ENCODE results near the gene CA10. TPM values are rescaled to one million over a fixed set of nuclear protein-coding genes. Genes with fewer than 3 reads are reported as not detected.

The CA10 gene
- total RNA-seq, 1 experiment from 2014 or later: not detected

GRCh38 chr17:51764387-51764971 lies 394.0 kb downstream of the CA10 start:
- H3K27me3 ChIP-seq: peaks cover 3% of the 10 kb centered on the region; the same call in 1 of the 2 replicates

GRCh38 chr17:51763058-51763457 lies 395.5 kb downstream of the CA10 start:
- H3K27me3 ChIP-seq: peaks cover 6% of the 10 kb centered on the region; the same call in 1 of the 2 replicates
- H3K9me3 ChIP-seq: no peaks in the 10 kb centered on the region
- no peak for DNase-seq
- no peak overlapping the region for H3K4me3 ChIP-seq
- no peaks in the 10 kb centered on the region for H3K36me3 ChIP-seq

More at GRCh38 chr17:51764387-51764971, 394.0 kb downstream of the CA10 start:
- peak; percentile 28 for DNase-seq
- Histone ChIP-seq H3K36me3 (no peaks in the 10 kb centered on the region), H3K9me3 (no peaks in the 10 kb centered on the region), H3K4me3 (no peak overlapping the region)

- no peaks in the 10 kb centered on the region for H3K9me3 ChIP-seq
- peak; percentile 8 for DNase-seq
- H3K27me3 ChIP-seq: peaks cover 6% of the 10 kb centered on the region; the same call in 1 of the 2 replicates
- H3K4me3 ChIP-seq: no peak overlapping the region
- H3K36me3 ChIP-seq: no peaks in the 10 kb centered on the region
These were observed 397.4 kb downstream of the CA10 start for GRCh38 chr17:51761105-51761504.

- DNase-seq: no peak
- no peaks in the 10 kb centered on the region for H3K36me3 ChIP-seq
- H3K27me3 ChIP-seq: peaks cover 6% of the 10 kb centered on the region; the same call in 1 of the 2 replicates
- no peak overlapping the region for H3K4me3 ChIP-seq
- no peaks in the 10 kb centered on the region for H3K9me3 ChIP-seq
These were observed 399.3 kb downstream of the CA10 start for GRCh38 chr17:51759260-51759659.

- no peak overlapping the region for H3K4me3 ChIP-seq
- no peaks in the 10 kb centered on the region for H3K9me3 ChIP-seq
- DNase-seq: no peak
- no peaks in the 10 kb centered on the region for H3K36me3 ChIP-seq
- no peaks in the 10 kb centered on the region for H3K27me3 ChIP-seq
These were observed 407.4 kb downstream of the CA10 start for GRCh38 chr17:51751072-51751471.

- Histone ChIP-seq H3K9me3 (no peaks in the 10 kb centered on the region), H3K4me3 (no peak overlapping the region), H3K36me3 (no peaks in the 10 kb centered on the region), H3K27me3 (no peaks in the 10 kb centered on the region; the same call in 1 of the 2 replicates)
- DNase-seq: no peak
These were observed 409.5 kb downstream of the CA10 start for GRCh38 chr17:51748749-51749604.

GRCh38 chr17:51746421-51746820 lies 412.1 kb downstream of the CA10 start:
- Histone ChIP-seq H3K9me3 (no peaks in the 10 kb centered on the region), H3K4me3 (no peak overlapping the region), H3K36me3 (no peaks in the 10 kb centered on the region), H3K27me3 (no peaks in the 10 kb centered on the region; the same call in 1 of the 2 replicates)
- no peak for DNase-seq

GRCh38 chr17:51745993-51746392 lies 412.5 kb downstream of the CA10 start:
- Histone ChIP-seq H3K27me3 (no peaks in the 10 kb centered on the region; the same call in 1 of the 2 replicates), H3K36me3 (no peaks in the 10 kb centered on the region), H3K9me3 (no peaks in the 10 kb centered on the region), H3K4me3 (no peak overlapping the region)
- DNase-seq: no peak

- Histone ChIP-seq H3K4me3 (no peak overlapping the region), H3K9me3 (no peaks in the 10 kb centered on the region), H3K27me3 (no peaks in the 10 kb centered on the region; the same call in 1 of the 2 replicates), H3K36me3 (no peaks in the 10 kb centered on the region)
- DNase-seq: no peak
These were observed 415.0 kb downstream of the CA10 start for GRCh38 chr17:51743477-51743876.

- DNase-seq: no peak
- Histone ChIP-seq H3K9me3 (no peaks in the 10 kb centered on the region), H3K27me3 (no peaks in the 10 kb centered on the region; the same call in 1 of the 2 replicates)
These were observed 415.9 kb downstream of the CA10 start for GRCh38 chr17:51742571-51742970.

GRCh38 chr17:51741458-51741857 lies 417.1 kb downstream of the CA10 start:
- no peaks in the 10 kb centered on the region for H3K36me3 ChIP-seq
- no peaks in the 10 kb centered on the region; the same call in 1 of the 2 replicates for H3K27me3 ChIP-seq
- H3K4me3 ChIP-seq: no peak overlapping the region
- no peak for DNase-seq
- H3K9me3 ChIP-seq: no peaks in the 10 kb centered on the region

More at GRCh38 chr17:51742571-51742970, 415.9 kb downstream of the CA10 start:
- Histone ChIP-seq H3K4me3 (no peak overlapping the region), H3K36me3 (no peaks in the 10 kb centered on the region)

- Histone ChIP-seq H3K4me3 (no peak overlapping the region), H3K9me3 (no peaks in the 10 kb centered on the region), H3K27me3 (no peaks in the 10 kb centered on the region; the same call in 1 of the 2 replicates), H3K36me3 (no peaks in the 10 kb centered on the region)
- DNase-seq: no peak
These were observed 418.0 kb downstream of the CA10 start for GRCh38 chr17:51740531-51740930.

GRCh38 chr17:51739245-51739886 lies 419.1 kb downstream of the CA10 start:
- H3K9me3 ChIP-seq: no peaks in the 10 kb centered on the region
- H3K36me3 ChIP-seq: no peaks in the 10 kb centered on the region
- H3K4me3 ChIP-seq: no peak overlapping the region
- no peak for DNase-seq
- no peaks in the 10 kb centered on the region for H3K27me3 ChIP-seq

- DNase-seq: no peak
- no peaks in the 10 kb centered on the region for H3K27me3 ChIP-seq
- no peak overlapping the region for H3K4me3 ChIP-seq
- no peaks in the 10 kb centered on the region for H3K9me3 ChIP-seq
- no peaks in the 10 kb centered on the region for H3K36me3 ChIP-seq
These were observed 422.2 kb downstream of the CA10 start for GRCh38 chr17:51736356-51736755.

- Histone ChIP-seq H3K27me3 (no peaks in the 10 kb centered on the region), H3K4me3 (no peak overlapping the region)
These were observed 423.5 kb downstream of the CA10 start for GRCh38 chr17:51734976-51735375.

GRCh38 chr17:51734462-51734861 lies 424.1 kb downstream of the CA10 start:
- H3K27me3 ChIP-seq: no peaks in the 10 kb centered on the region
- DNase-seq: no peak

More at GRCh38 chr17:51734976-51735375, 423.5 kb downstream of the CA10 start:
- DNase-seq: no peak
- H3K36me3 ChIP-seq: no peaks in the 10 kb centered on the region
- peaks cover 3% of the 10 kb centered on the region for H3K9me3 ChIP-seq

GRCh38 chr17:51733166-51733565 lies 425.3 kb downstream of the CA10 start:
- no peaks in the 10 kb centered on the region for H3K36me3 ChIP-seq
- H3K9me3 ChIP-seq: peaks cover 5% of the 10 kb centered on the region
- no peak overlapping the region for H3K4me3 ChIP-seq
- H3K27me3 ChIP-seq: no peaks in the 10 kb centered on the region
- DNase-seq: no peak

More at GRCh38 chr17:51734462-51734861, 424.1 kb downstream of the CA10 start:
- Histone ChIP-seq H3K4me3 (no peak overlapping the region), H3K9me3 (peaks cover 5% of the 10 kb centered on the region), H3K36me3 (no peaks in the 10 kb centered on the region)
